Activated B cell treated with CpG ODN at 0.5 μM for 24 hours (primary cell): Measurements from ENCODE around the gene RSBN1. TPM values are rescaled to one million over a fixed set of nuclear protein-coding genes. Genes with fewer than 3 reads are reported as not detected.

Experiments
- ATAC-seq: fragments of 200-7000 bp; cut with Tn5 transposase; one replicate; pipeline ENCODE4 v1.10.0; 2021; ENCODE audit warnings: low read depth, mild to moderate bottlenecking, moderate library complexity
- CTCF ChIA-PET: fragments of 350-600 bp; sonication (Branson Sonifier 250); formaldehyde crosslinking; loops from one replicate; lab custom pipeline; 2021; ENCODE audit warnings: antibody characterized with exemption; lab: Charles Lee
- POLR2A ChIA-PET: fragments of 350-600 bp; sonication (Branson Sonifier 250); formaldehyde crosslinking; loops from one replicate; lab custom pipeline; 2021; ENCODE audit warnings: antibody characterized with exemption; lab: Charles Lee
- DNase-seq: peaks from one replicate; pipeline ENCODE4 v3.0.0; 2022
- H3K27ac Mint-ChIP-seq: one replicate; pipeline ENCODE4 v1.8.0; 2020; ENCODE audit warnings: mixed read lengths
- H3K27me3 Mint-ChIP-seq: one replicate; pipeline ENCODE4 v1.8.0; 2021; ENCODE audit warnings: mixed read lengths
- H3K36me3 Mint-ChIP-seq: one replicate; pipeline ENCODE4 v1.8.0; 2021; ENCODE audit warnings: low read depth, mixed read lengths
- H3K4me1 Mint-ChIP-seq: one replicate; pipeline ENCODE4 v1.8.0; 2021; ENCODE audit warnings: mixed read lengths
- H3K4me3 Mint-ChIP-seq: one replicate; pipeline ENCODE4 v1.8.0; 2020; ENCODE audit warnings: mild to moderate bottlenecking, mixed read lengths
- H3K9me3 Mint-ChIP-seq: one replicate; pipeline ENCODE4 v1.8.0; 2020; ENCODE audit warnings: mixed read lengths
- CTCF ChIP-seq: fragments of 200-600 bp; IDR thresholded peaks from one replicate; pipeline ENCODE4 v1.8.0; 2022; ENCODE audit warnings: antibody characterized with exemption, mild to moderate bottlenecking
- intact Hi-C: fragments of 100-400 bp; cut with micrococcal nuclease; formaldehyde crosslinking; loops from one replicate; pipeline ENCODE4 v1.15.1; 2024
- total RNA-seq: library from RNA; stranded (reverse); gene quantifications from 2 replicates; pipeline ENCODE4 v1.2.3, GENCODE V29; 2022

Gene RSBN1
- total RNA-seq, 1 donor from 2014 or later: 29.1 TPM

GRCh38 chr1:113804421-113805255 lies 7.6 kb downstream of the RSBN1 start:
- peaks cover 63% of the 10 kb centered on the region for H3K4me1 Mint-ChIP-seq
- intact Hi-C loops: no loop called here
- no peak for DNase-seq
- no peaks in the 10 kb centered on the region for H3K27me3 Mint-ChIP-seq
- peaks cover 25% of the 10 kb centered on the region for H3K36me3 Mint-ChIP-seq
- no peak overlapping the region for H3K4me3 Mint-ChIP-seq
- ChIA-PET POLR2A (no interaction called here), CTCF (no interaction called here)
- TF ChIP-seq CTCF: no peak
- no peaks in the 10 kb centered on the region for H3K9me3 Mint-ChIP-seq
- no peak overlapping the region for H3K27ac Mint-ChIP-seq
- ATAC-seq: no peak

GRCh38 chr1:113802367-113803007 lies 9.8 kb downstream of the RSBN1 start:
- ChIA-PET POLR2A (interaction anchor here (1.4 kb wide), 1 partner anchor 9 kb away, joined by 3 read pairs; the partner anchor contains the start of gene RSBN1), CTCF (no interaction called here)
- Mint-ChIP-seq H3K4me1 (peaks cover 59% of the 10 kb centered on the region), H3K9me3 (no peaks in the 10 kb centered on the region), H3K27ac (no peak overlapping the region), H3K36me3 (peaks cover 21% of the 10 kb centered on the region), H3K4me3 (no peak overlapping the region), H3K27me3 (no peaks in the 10 kb centered on the region)
- ATAC-seq (no peak), DNase-seq (no peak)
- intact Hi-C loops: no loop called here
- TF ChIP-seq CTCF: no peak

- Mint-ChIP-seq H3K36me3 (peaks cover 34% of the 10 kb centered on the region), H3K4me3 (no peak overlapping the region), H3K27ac (no peak overlapping the region), H3K27me3 (no peaks in the 10 kb centered on the region), H3K9me3 (no peaks in the 10 kb centered on the region), H3K4me1 (peaks cover 51% of the 10 kb centered on the region)
- no peak for DNase-seq
- intact Hi-C loops: no loop called here
- TF ChIP-seq CTCF: no peak
- CTCF ChIA-PET: no interaction called here
- no peak for ATAC-seq
- POLR2A ChIA-PET: no interaction called here
Measured at GRCh38 chr1:113800487-113800886, 11.8 kb downstream of the RSBN1 start.

GRCh38 chr1:113797472-113797871 lies 14.8 kb downstream of the RSBN1 start:
- peaks cover 39% of the 10 kb centered on the region for H3K4me1 Mint-ChIP-seq
- ATAC-seq (no peak), DNase-seq (no peak)
- H3K36me3 Mint-ChIP-seq: peaks cover 48% of the 10 kb centered on the region
- no peak overlapping the region for H3K4me3 Mint-ChIP-seq
- CTCF ChIA-PET: no interaction called here
- no peaks in the 10 kb centered on the region for H3K27me3 Mint-ChIP-seq
- intact Hi-C loops: loop anchor here (2.0 kb wide), 1 partner anchor 13 kb away; no protein-coding TSS in a partner anchor
- POLR2A ChIA-PET: interaction anchor here (1.8 kb wide), 1 partner anchor 14 kb away, joined by 4 read pairs; no protein-coding TSS in a partner anchor
- no peaks in the 10 kb centered on the region for H3K9me3 Mint-ChIP-seq
- TF ChIP-seq CTCF: no peak
- no peak overlapping the region for H3K27ac Mint-ChIP-seq
